K562 (cell line): Measurements from ENCODE around the gene ZFP69. TPM values are rescaled to one million over a fixed set of nuclear protein-coding genes. Genes with fewer than 3 reads are reported as not detected.

ENCODE experiments used
- ARNT ChIP-seq, 2 experiments: fragments of 450-650 bp; IDR thresholded peaks; 2 replicates each; pipeline ENCODE4 v1.6.1; 2016; ENCODE audit warnings: mild to moderate bottlenecking in 1 of 2
- BRCA1 ChIP-seq, 2 experiments: fragments of 450-650 bp in 1 of 2; sonication (generic) in 1 of 2; formaldehyde crosslinking in 1 of 2; IDR thresholded peaks; 2 replicates each; pipeline versions ENCODE4 v1.5.0 to v1.6.1; 2017 to 2020; ENCODE audit warnings: mild to moderate bottlenecking in 1 of 2, missing genetic modification reagents in 1 of 2
- CAMTA2 ChIP-seq: fragments of 250-450 bp; sonication (Bioruptor Pico); conservative IDR thresholded peaks from 2 replicates; pipeline ENCODE4 v1.5.1; 2022
- CHCHD3 ChIP-seq: fragments of 250-450 bp; sonication (Bioruptor Pico); IDR thresholded peaks from 2 replicates; pipeline ENCODE4 v2.1.2; 2022; ENCODE audit warnings: mild to moderate bottlenecking
- CREB1 ChIP-seq, 2 experiments: sonication (generic) in 1 of 2; formaldehyde crosslinking in 1 of 2; IDR thresholded peaks; 2 replicates each; pipeline versions ENCODE4 v1.6.1 to v1.8.0; 2012 to 2022; ENCODE audit warnings: inconsistent platforms in 1 of 2, mild to moderate bottlenecking in 1 of 2, missing genetic modification reagents in 1 of 2, moderate library complexity in 1 of 2
- ERF ChIP-seq: fragments of 450-650 bp; formaldehyde crosslinking; IDR thresholded peaks from 2 replicates; pipeline ENCODE4 v1.4.0; 2020; ENCODE audit warnings: mild to moderate bottlenecking, mixed read lengths
- FOXA1 ChIP-seq: fragments of 450-650 bp; IDR thresholded peaks from 2 replicates; pipeline ENCODE4 v1.6.1; 2016; ENCODE audit warnings: mild to moderate bottlenecking, borderline replicate concordance
- GABPB1 ChIP-seq: sonication (generic); formaldehyde crosslinking; IDR thresholded peaks from 2 replicates; pipeline ENCODE4 v1.8.0; 2022; ENCODE audit warnings: mild to moderate bottlenecking, missing genetic modification reagents
- HDAC1 ChIP-seq, 2 experiments: fragments of 450-650 bp; IDR thresholded peaks; 2 replicates each; pipeline ENCODE4 v1.6.1; 2016 to 2017; ENCODE audit warnings: inconsistent platforms in 1 of 2, mild to moderate bottlenecking in 1 of 2, moderate library complexity in 1 of 2
- JUND ChIP-seq, 2 experiments: IDR thresholded peaks; 2 replicates in 1 of 2; 3 replicates in 1 of 2; pipeline ENCODE4 v1.6.1; 2011; ENCODE audit warnings: borderline replicate concordance in 2 of 2, low read depth in 2 of 2, low read length in 2 of 2, improper control_type of control experiment in 1 of 2, missing biosample characterization in 1 of 2, missing genetic modification characterization in 1 of 2, missing genetic modification reagents in 1 of 2
- LARP7 ChIP-seq: fragments of 450-650 bp; IDR thresholded peaks from 2 replicates; pipeline ENCODE4 v1.6.1; 2016
- MECOM ChIP-seq: fragments of 250-450 bp; sonication (Bioruptor Pico); IDR thresholded peaks from 2 replicates; pipeline ENCODE4 v1.8.0; 2022; ENCODE audit warnings: inconsistent platforms
- PHF8 ChIP-seq: fragments of 200-600 bp; sonication (generic); IDR thresholded peaks from 2 replicates; pipeline ENCODE4 v1.6.1; 2012; ENCODE audit warnings: mixed run types, mild to moderate bottlenecking, inconsistent platforms, low read length, moderate library complexity, borderline replicate concordance
- PML ChIP-seq: IDR thresholded peaks from 2 replicates; pipeline ENCODE4 v1.6.1; 2012; ENCODE audit warnings: low read length, inconsistent platforms
- POLR2H ChIP-seq: IDR thresholded peaks from 2 replicates; pipeline ENCODE4 v1.6.1; 2016; ENCODE audit warnings: missing genetic modification characterization, low read depth, mild to moderate bottlenecking, control low read depth, missing compliant biosample characterization, moderate library complexity
- SIN3A ChIP-seq, 2 experiments: fragments of 150-350 bp in 1 of 2; IDR thresholded peaks; 2 replicates each; pipeline ENCODE4 v1.6.1; 2011 to 2016; ENCODE audit warnings: borderline replicate concordance in 2 of 2, low read depth in 2 of 2, low read length in 2 of 2, mild to moderate bottlenecking in 2 of 2, moderate library complexity in 2 of 2; ENCODE audit not compliant: control insufficient read depth in 1 of 2
- SMARCA5 ChIP-seq: fragments of 450-650 bp; IDR thresholded peaks from 2 replicates; pipeline ENCODE4 v1.6.1; 2016
- ZNF217 ChIP-seq: sonication (generic); formaldehyde crosslinking; IDR thresholded peaks from 2 replicates; pipeline ENCODE4 v1.8.0; 2022; ENCODE audit warnings: mild to moderate bottlenecking, missing genetic modification reagents
- ZNF263 ChIP-seq: sonication (generic); formaldehyde crosslinking; IDR thresholded peaks from 2 replicates; pipeline ENCODE4 v1.8.0; 2022; ENCODE audit warnings: mild to moderate bottlenecking, missing genetic modification reagents, borderline replicate concordance
- ZZZ3 ChIP-seq: fragments of 450-650 bp; IDR thresholded peaks from 2 replicates; pipeline ENCODE4 v1.6.1; 2016; ENCODE audit warnings: antibody characterized with exemption, mild to moderate bottlenecking, moderate library complexity
- polyA plus RNA-seq, 8 experiments: library from polyadenylated mRNA; depleted of rRNA in 4 of 8; stranded (reverse) in 5 of 8; unstranded in 3 of 8; fragments of >200 nt; fragmentation: Nextera tagmentation in 2 of 8; fragmentation: Illumina TruSeq in 1 of 8; extraction: Ambion mirVana in 2 of 8; extraction: Trizol in 1 of 8; gene quantifications; 2 replicates each; pipeline versions ENCODE4 v1.2.1 to v1.2.3, GENCODE V29; 2011 to 2014; ENCODE audit warnings: inconsistent platforms in 1 of 8, missing spikeins in 1 of 8
- total RNA-seq, 7 experiments: library from RNA; depleted of rRNA in 6 of 7; stranded (reverse); fragments of >200 nt in 6 of 7; fragmentation: Illumina TruSeq in 2 of 7; extraction: Trizol in 2 of 7; gene quantifications; 2 replicates each; pipeline versions ENCODE4 v1.2.1 to v1.2.3, GENCODE V29; 2011 to 2021; ENCODE audit warnings: low replicate concordance in 1 of 7
- TF ChIP-seq, protein P1 (sequence below): IDR thresholded peaks from 2 replicates; pipeline ENCODE4 v1.6.1; 2014; ENCODE audit warnings: antibody characterized with exemption
- TF ChIP-seq, protein P2 (sequence below): fragments of 450-650 bp; formaldehyde crosslinking; IDR thresholded peaks from 2 replicates; pipeline ENCODE4 v1.4.0; 2020; ENCODE audit warnings: mild to moderate bottlenecking, moderate library complexity
- TF ChIP-seq, protein P3 (sequence below): fragments of 250-450 bp; sonication (Bioruptor Pico); IDR thresholded peaks from 2 replicates; pipeline ENCODE4 v1.4.0; 2020; ENCODE audit warnings: mild to moderate bottlenecking

The ZFP69 gene
- total and polyA plus RNA-seq, 9 of the 15 experiments (the other 6 are each of a cell fraction or from before 2014, with no cell fraction given): 2.0 to 8.4 (median 5.7) TPM

DNA sequence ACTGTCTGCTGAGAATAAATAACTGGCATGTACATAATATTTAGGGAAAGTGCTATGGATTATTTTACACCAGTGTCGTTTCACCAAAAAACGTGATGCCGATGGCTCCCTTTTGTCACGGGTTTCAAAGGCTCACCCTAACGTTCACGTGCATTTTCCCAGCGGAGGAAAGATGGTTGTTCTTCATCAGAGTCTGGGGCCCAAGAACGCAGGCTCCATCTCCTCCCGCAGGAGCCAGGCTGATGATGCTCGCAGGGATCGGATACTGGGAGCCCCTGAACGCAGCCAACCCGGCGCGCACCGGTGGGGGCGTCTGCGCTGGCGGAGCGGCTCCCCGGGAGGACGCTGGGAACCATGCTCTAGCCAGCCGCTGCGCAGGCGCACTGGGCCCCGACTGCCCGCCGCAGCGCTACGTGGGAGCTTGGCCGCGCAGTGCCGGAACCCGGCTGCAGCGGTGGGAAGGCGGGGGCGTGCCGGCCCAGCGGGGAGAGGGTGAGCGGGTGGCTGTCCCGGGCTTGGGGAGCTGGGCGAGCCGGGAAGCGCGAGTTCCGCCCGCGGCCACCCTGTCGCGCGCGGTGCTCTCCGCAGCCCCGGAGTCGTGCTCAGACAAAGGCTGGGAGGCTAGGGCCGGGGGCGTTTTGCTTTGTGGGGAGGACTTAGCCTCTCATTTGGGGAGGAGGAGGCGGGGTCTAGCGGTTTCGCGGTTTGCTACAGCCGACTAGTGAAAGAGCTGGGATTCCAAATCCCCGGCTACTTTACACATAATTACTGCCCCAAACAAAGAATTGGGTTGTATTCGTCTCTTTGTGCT lies 27.2 kb upstream of the ZFP69 start, which contains the start of gene ZFP69B (continued):
- TF ChIP-seq PML: 0 out of 2 replicates have a peak, but pooled peaks have one; percentile 39
- no peak for TF ChIP-seq FOXA1
- peak; percentile 97 for TF ChIP-seq ZNF263 (CRISPR knock-in tag)
- TF ChIP-seq ARNT (IDR thresholded peaks at IDR 0.05): no peak
- peak; percentile 84; the same call in 1 of the 2 replicates for TF ChIP-seq PHF8
- TF ChIP-seq BRCA1 (IDR thresholded peaks at IDR 0.05): no peak
- TF ChIP-seq BRCA1 (CRISPR knock-in tag; IDR thresholded peaks at IDR 0.05): no peak
- peak; percentile 44 to 70; a peak in 2 of 4 replicates for TF ChIP-seq HDAC1 (IDR thresholded peaks at IDR 0.05)
- peak; percentile 61 for TF ChIP-seq GABPB1 (CRISPR knock-in tag)
- TF ChIP-seq LARP7: no peak
- TF ChIP-seq SIN3A (IDR thresholded peaks at IDR 0.05; ENCODE audit: borderline replicate concordance in 2 of 2, control insufficient read depth in 1 of 2, low read depth in 2 of 2, low read length in 2 of 2): peak in 1 of 2 experiments; percentile 45; a peak in 1 of 4 replicates
- 0 out of 2 replicates have a peak, but pooled peaks have one; percentile 15 for TF ChIP-seq CAMTA2
- TF ChIP-seq CREB1 (IDR thresholded peaks at IDR 0.05): no peak
- TF ChIP-seq CREB1 (CRISPR knock-in tag; IDR thresholded peaks at IDR 0.05): peak; percentile 63; the same call in 1 of the 2 replicates
- TF ChIP-seq ERF (CRISPR knock-in tag): 0 out of 2 replicates have a peak, but pooled peaks have one; percentile 45
- TF ChIP-seq JUND (IDR thresholded peaks at IDR 0.05; ENCODE audit: borderline replicate concordance, low read depth, low read length): peak; percentile 25; the same call in 1 of the 2 replicates
- no peak for TF ChIP-seq JUND (tag; IDR thresholded peaks at IDR 0.05; ENCODE audit: borderline replicate concordance, low read depth, low read length)
- TF ChIP-seq, protein P1, sequence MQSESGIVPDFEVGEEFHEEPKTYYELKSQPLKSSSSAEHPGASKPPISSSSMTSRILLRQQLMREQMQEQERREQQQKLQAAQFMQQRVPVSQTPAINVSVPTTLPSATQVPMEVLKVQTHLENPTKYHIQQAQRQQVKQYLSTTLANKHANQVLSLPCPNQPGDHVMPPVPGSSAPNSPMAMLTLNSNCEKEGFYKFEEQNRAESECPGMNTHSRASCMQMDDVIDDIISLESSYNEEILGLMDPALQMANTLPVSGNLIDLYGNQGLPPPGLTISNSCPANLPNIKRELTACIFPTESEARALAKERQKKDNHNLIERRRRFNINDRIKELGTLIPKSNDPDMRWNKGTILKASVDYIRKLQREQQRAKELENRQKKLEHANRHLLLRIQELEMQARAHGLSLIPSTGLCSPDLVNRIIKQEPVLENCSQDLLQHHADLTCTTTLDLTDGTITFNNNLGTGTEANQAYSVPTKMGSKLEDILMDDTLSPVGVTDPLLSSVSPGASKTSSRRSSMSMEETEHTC: peak; percentile 61
- TF ChIP-seq ZZZ3: 0 out of 2 replicates have a peak, but pooled peaks have one; percentile 46
- TF ChIP-seq POLR2H: 0 out of 2 replicates have a peak, but pooled peaks have one; percentile 51
- TF ChIP-seq, protein P2, sequence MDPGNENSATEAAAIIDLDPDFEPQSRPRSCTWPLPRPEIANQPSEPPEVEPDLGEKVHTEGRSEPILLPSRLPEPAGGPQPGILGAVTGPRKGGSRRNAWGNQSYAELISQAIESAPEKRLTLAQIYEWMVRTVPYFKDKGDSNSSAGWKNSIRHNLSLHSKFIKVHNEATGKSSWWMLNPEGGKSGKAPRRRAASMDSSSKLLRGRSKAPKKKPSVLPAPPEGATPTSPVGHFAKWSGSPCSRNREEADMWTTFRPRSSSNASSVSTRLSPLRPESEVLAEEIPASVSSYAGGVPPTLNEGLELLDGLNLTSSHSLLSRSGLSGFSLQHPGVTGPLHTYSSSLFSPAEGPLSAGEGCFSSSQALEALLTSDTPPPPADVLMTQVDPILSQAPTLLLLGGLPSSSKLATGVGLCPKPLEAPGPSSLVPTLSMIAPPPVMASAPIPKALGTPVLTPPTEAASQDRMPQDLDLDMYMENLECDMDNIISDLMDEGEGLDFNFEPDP (CRISPR knock-in tag): no peak
- TF ChIP-seq CHCHD3: no peak
- TF ChIP-seq, protein P3, sequence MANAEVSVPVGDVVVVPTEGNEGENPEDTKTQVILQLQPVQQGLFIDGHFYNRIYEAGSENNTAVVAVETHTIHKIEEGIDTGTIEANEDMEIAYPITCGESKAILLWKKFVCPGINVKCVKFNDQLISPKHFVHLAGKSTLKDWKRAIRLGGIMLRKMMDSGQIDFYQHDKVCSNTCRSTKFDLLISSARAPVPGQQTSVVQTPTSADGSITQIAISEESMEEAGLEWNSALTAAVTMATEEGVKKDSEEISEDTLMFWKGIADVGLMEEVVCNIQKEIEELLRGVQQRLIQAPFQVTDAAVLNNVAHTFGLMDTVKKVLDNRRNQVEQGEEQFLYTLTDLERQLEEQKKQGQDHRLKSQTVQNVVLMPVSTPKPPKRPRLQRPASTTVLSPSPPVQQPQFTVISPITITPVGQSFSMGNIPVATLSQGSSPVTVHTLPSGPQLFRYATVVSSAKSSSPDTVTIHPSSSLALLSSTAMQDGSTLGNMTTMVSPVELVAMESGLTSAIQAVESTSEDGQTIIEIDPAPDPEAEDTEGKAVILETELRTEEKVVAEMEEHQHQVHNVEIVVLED (CRISPR knock-in tag): peak; percentile 74
- no peak for TF ChIP-seq MECOM (CRISPR knock-in tag)
- TF ChIP-seq ZNF217 (CRISPR knock-in tag): no peak
- no peak for TF ChIP-seq SMARCA5
